GM18951 (cell line): ENCODE data around the gene ARHGEF17.

Experiments used
- POLR2A ChIP-seq: IDR thresholded peaks from 4 replicates; pipeline ENCODE4 v1.6.1; 2011; ENCODE audit warnings: mild to moderate bottlenecking; ENCODE audit not compliant: insufficient read length, insufficient read depth; ENCODE audit errors: extremely low read depth
- in situ Hi-C: fragments of 300-500 bp; cut with MboI; formaldehyde crosslinking; loops from one replicate; pipeline ENCODE4 v1.12.0; 2022; ENCODE audit warnings: low sequenced_read_pairs, mixed read lengths, inconsistent platforms; ENCODE audit not compliant: unreplicated experiment

The ARHGEF17 gene

GRCh38 chr11:73306069-73306841, 1.8 kb upstream of the ARHGEF17 start:
- in situ Hi-C loops = no loop called here

DNA sequence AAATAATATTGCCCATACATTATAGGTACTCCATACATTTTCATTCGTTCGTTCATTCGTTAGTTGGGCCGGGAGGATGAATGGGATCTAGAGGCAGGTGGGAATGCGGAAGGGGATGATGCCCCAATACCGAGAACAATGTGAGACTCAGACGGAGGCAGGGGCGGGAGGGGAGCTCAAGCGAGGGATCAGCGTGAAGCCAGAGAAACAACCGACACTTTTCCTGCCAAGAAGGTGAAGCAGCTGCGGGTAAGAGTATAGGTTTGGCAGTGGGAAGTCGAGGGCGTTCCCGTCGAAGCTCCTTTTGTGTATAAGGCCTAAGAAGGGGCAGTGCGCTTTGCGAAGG, 1.1 kb upstream of the ARHGEF17 start:
- no peak for TF ChIP-seq POLR2A
- in situ Hi-C loops = no loop called here

More at GRCh38 chr11:73306069-73306841, 1.8 kb upstream of the ARHGEF17 start:
- TF ChIP-seq POLR2A = no peak

- in situ Hi-C loops = no loop called here
- peak; percentile 72 for TF ChIP-seq POLR2A
Measured at GRCh38 chr11:73307323-73308002, 613 bp upstream of the ARHGEF17 start.

DNA sequence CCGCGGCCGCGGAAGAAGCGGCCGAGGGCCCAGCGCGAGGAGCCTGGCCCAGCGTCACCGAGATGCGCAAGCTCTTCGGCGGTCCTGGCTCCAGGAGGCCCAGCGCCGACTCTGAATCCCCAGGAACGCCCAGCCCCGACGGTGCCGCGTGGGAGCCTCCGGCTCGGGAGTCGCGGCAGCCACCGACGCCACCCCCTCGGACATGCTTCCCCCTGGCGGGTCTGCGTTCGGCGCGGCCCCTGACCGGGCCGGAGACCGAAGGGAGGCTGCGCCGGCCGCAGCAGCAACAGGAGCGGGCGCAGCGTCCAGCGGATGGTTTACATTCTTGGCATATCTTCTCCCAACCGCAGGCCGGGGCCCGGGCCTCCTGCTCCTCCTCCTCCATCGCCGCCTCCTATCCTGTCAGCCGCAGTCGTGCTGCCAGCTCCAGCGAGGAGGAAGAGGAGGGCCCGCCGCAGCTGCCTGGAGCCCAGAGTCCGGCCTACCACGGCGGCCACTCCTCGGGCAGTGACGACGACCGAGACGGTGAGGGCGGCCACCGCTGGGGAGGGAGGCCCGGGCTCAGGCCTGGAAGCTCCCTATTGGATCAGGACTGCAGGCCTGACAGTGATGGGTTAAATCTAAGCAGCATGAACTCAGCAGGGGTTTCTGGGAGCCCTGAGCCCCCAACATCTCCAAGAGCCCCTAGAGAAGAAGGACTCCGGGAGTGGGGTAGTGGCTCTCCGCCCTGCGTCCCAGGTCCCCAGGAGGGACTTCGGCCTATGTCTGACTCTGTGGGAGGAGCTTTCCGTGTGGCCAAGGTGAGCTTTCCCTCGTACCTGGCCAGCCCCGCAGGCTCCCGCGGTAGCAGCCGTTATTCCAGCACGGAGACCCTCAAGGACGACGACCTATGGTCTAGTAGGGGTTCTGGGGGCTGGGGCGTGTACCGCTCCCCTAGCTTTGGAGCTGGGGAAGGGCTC, 1.2 kb downstream of the ARHGEF17 start:
- no peak for TF ChIP-seq POLR2A
- in situ Hi-C loops = no loop called here

- TF ChIP-seq POLR2A = no peak
- in situ Hi-C loops = no loop called here
Measured at GRCh38 chr11:73310076-73310475, 2.0 kb downstream of the ARHGEF17 start.

- no peak for TF ChIP-seq POLR2A
- in situ Hi-C loops = no loop called here
Measured at GRCh38 chr11:73310661-73311393, 2.8 kb downstream of the ARHGEF17 start.

GRCh38 chr11:73311394-73311869, 3.4 kb downstream of the ARHGEF17 start:
- no peak for TF ChIP-seq POLR2A
- in situ Hi-C loops = no loop called here

- in situ Hi-C loops = no loop called here
- no peak for TF ChIP-seq POLR2A
Measured at GRCh38 chr11:73312036-73312435, 4.0 kb downstream of the ARHGEF17 start.

DNA sequence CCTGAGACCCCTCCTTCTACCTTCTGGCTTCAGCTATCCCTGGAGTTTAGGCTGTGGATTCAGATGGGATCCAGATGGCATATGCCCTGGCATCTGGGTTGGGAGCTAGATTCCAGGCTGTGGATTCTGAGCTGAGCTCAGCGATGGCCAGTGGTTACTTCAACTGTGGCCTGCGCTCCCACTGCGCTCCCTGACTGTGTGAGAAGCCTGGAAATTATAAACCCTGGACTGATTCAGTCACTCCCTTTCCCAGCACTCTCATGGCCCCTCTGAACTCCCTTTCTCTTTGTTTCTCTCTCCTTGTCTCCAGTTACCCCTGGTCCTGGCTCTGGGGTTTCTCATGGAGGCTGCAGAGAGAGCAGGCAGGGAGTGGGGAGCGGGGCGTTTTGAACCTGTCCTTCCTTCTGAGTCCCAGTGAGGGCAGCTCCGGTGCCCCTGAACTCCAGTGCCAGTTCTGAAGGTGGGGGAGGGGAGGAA, 4.8 kb downstream of the ARHGEF17 start:
- no peak for TF ChIP-seq POLR2A
- in situ Hi-C loops = no loop called here

GRCh38 chr11:73313652-73314051, 5.6 kb downstream of the ARHGEF17 start:
- in situ Hi-C loops = no loop called here
- TF ChIP-seq POLR2A = no peak

DNA sequence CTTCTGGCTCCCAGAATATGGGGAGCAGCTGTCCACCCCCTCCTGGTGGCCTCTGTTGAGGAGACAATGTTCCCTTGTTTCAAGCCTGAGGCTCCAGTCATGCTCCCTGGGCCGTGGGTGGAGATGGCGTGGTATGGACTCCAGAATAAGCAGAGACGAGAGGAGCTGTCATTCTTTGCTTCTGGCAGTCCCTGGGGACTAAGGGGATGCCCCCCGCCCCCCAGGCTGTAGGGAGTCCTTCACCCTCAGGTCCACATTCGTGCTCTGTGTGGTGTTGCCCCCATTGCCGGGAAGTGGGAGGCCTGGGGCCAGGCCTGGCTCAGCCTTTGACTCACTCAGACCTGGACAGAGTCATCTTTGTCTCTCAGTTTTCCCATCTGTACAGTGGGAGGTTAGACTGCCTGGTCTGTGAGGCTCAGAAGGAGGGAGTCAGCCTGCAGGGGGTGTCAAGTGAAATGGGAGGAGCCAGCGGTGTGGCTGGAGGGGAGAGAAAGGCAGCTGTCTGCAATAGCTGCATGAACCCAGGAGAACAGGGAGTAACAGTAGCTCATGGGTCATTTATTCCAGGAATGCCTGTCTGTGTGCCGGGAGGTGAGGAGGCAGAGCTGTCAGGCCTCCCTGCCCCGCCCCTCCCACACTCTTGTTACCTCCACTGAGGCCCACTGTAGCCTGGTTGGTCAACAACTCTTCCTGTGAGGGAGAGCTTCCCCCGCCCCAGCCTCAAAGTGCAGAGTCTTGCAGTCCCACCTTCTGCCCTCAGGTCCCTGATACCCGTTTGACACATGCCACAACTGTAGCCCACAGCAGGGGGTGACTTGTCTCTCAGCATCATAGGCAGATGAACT, 6.3 kb downstream of the ARHGEF17 start:
- no peak for TF ChIP-seq POLR2A
- in situ Hi-C loops = no loop called here

- in situ Hi-C loops = no loop called here
- TF ChIP-seq POLR2A = no peak
Measured at GRCh38 chr11:73315293-73316020, 7.4 kb downstream of the ARHGEF17 start.
